ENCODE results near the gene BRD7. TPM values are rescaled to one million over a fixed set of nuclear protein-coding genes. Genes with fewer than 3 reads are reported as not detected.
A peak's percentile ranks its signal among the peaks of the same experiment; 100 is the strongest.

The BRD7 gene
- total RNA-seq, 2 donors from 2014 or later, result 21.8 to 32.6 TPM

DNA sequence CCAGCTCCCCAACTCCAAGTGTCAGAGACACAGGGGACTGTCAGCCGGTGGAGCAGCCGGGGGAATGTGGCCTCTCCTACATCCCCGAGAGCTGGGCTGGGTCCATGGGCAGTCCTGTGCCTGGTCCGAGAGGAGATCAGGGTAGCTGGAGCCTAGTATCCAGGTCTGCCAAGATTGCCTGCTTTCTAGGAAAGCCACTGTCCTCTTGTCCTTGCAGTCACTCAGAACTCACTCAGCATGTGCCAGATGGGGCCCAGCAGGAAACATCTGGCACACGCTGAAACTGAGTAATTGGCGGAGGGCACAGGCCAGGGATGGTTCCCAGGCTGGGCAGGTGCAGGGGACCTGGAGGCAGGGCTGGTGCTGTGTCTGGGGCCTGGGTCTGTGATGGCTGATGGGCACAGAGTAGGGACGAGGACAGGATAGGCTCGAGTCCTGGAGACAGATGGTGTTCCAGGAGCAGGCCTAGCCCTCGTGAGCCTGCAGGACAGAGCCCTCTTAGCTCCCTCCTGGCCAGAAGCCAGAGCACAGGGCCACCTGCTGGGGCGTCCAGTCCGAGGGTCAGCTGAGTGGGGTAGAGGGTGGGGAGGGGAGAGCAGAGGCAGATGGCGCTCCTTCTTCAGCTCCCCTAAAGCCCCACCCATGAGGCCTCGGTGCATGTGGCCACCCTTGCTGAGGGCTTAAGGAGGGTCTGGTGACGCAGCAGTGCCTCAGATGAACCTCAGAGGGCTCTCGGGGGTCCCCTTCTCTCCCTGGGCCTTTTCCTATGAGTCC lies 71.3 kb downstream of the BRD7 start:
- 78 to 84% methylated on average over 13 to 14 of the region's 15 CpGs for whole genome bisulfite sequencing, 2 donors
- intact Hi-C loops (cut with DNase I), result no loop called here
- Histone ChIP-seq H3K27me3 (no peaks in the 10 kb centered on the region), H3K4me3 (no peak overlapping the region), H3K27ac (no peak overlapping the region), H3K4me1 (no peaks in the 10 kb centered on the region), H3K9me3 (no peaks in the 10 kb centered on the region), H3K36me3 (replicated peaks in 1 of 2; ENCODE audit: insufficient read depth in 1 of 2, low read depth in 2 of 2) (no peaks in the 10 kb centered on the region)
- ATAC-seq (no peak), DNase-seq (peak in 1 of 4 donors; percentile 4)
- TF ChIP-seq POLR2A (IDR thresholded peaks at IDR 0.05), result no peak
- TF ChIP-seq, protein P1, sequence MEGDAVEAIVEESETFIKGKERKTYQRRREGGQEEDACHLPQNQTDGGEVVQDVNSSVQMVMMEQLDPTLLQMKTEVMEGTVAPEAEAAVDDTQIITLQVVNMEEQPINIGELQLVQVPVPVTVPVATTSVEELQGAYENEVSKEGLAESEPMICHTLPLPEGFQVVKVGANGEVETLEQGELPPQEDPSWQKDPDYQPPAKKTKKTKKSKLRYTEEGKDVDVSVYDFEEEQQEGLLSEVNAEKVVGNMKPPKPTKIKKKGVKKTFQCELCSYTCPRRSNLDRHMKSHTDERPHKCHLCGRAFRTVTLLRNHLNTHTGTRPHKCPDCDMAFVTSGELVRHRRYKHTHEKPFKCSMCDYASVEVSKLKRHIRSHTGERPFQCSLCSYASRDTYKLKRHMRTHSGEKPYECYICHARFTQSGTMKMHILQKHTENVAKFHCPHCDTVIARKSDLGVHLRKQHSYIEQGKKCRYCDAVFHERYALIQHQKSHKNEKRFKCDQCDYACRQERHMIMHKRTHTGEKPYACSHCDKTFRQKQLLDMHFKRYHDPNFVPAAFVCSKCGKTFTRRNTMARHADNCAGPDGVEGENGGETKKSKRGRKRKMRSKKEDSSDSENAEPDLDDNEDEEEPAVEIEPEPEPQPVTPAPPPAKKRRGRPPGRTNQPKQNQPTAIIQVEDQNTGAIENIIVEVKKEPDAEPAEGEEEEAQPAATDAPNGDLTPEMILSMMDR (IDR thresholded peaks at IDR 0.05), result no peak

DNA sequence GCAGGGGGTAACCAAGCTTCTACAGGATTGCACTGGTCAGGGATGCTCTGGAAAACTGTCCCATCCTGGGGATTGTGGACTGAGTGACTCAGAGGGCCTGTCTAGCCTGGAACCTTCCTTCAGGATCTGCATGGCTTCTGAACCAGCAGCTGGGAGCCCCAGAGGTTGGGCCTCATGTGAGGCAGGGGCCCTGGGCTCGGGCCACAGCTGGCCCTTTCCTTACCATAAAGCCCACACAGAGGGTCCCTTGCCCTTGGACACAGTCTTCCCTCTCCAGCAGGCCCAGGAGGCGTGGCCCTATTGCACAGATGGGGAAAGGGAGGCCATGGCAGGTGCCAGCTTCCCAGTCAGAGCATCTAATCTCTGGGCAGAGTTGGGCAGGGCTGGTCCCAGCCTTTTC lies 72.0 kb downstream of the BRD7 start:
- no peaks in the 10 kb centered on the region for H3K4me1 ChIP-seq
- no peak overlapping the region for H3K27ac ChIP-seq
- no peak for ATAC-seq
- no peaks in the 10 kb centered on the region for H3K9me3 ChIP-seq
- no peaks in the 10 kb centered on the region for H3K36me3 ChIP-seq (replicated peaks in 1 of 2; ENCODE audit: insufficient read depth in 1 of 2, low read depth in 2 of 2)
- intact Hi-C loops (cut with DNase I), result no loop called here
- WGBS, 2 donors, result 96 to 100% methylated on average over 1 to 2 of the region's 2 CpGs
- no peaks in the 10 kb centered on the region for H3K27me3 ChIP-seq
- DNase-seq, result no peak
- no peak for TF ChIP-seq POLR2A (IDR thresholded peaks at IDR 0.05)
- TF ChIP-seq, protein P1 (IDR thresholded peaks at IDR 0.05), result no peak
- no peak overlapping the region for H3K4me3 ChIP-seq

DNA sequence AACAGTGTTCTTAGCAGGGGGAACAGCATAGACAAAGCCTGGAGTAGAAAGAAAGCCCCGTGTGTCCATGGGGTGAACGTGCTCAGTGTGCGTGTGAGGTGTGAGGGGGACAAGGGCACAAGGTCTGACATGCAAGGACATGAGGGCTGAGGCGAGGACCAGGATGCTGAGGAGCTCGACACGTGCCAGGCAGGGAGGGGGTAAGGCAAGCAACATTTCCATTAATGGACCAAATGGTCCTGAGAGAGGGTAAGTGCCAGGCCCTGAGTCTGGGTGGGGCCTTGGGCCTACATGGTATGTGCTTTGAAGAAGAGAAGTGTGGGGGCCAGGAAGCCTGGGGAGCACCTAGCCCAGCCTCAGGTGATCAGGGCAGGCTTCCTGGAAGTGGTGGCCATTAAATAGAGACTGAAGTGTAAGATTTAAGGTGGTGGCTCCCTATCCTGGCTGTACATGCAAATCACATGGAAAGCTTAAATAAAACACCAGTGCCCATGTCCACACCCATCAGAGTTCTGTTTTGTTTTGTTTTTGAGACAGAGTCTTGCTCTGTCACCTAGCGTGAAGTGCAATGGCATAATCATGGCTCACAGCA lies 73.2 kb downstream of the BRD7 start:
- H3K4me1 ChIP-seq, result no peaks in the 10 kb centered on the region
- TF ChIP-seq, protein P1 (IDR thresholded peaks at IDR 0.05), result no peak
- no peak for TF ChIP-seq POLR2A (IDR thresholded peaks at IDR 0.05)
- intact Hi-C loops (cut with DNase I), result no loop called here
- H3K27me3 ChIP-seq, result no peaks in the 10 kb centered on the region
- H3K27ac ChIP-seq, result no peak overlapping the region
- H3K9me3 ChIP-seq, result no peaks in the 10 kb centered on the region
- no peaks in the 10 kb centered on the region for H3K36me3 ChIP-seq (replicated peaks in 1 of 2; ENCODE audit: insufficient read depth in 1 of 2, low read depth in 2 of 2)
- ATAC-seq (no peak), DNase-seq (no peak)
- 93 to 95% methylated on average over 7 of the region's 7 CpGs for WGBS, 2 donors
- H3K4me3 ChIP-seq, result no peak overlapping the region

DNA sequence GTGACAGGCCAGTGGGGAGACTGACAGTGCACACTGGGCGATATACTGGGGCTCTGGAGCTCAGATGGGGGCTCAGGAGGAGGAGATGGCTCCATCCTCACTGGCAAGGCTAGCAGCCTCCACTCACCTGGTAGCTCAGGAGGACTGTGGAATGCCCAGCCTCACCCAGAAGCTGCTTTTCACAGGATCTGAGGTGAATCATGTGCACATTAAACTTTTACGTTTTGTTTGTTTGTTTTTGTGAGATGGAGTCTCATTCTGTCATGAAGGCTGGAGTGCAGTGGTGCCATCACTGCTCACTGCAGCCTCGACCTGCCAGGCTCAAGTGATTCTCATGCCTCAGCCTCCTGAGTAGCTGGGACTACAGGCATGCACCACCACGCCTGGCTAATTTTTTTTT lies 73.8 kb downstream of the BRD7 start:
- Histone ChIP-seq H3K27ac (no peak overlapping the region), H3K9me3 (no peaks in the 10 kb centered on the region), H3K27me3 (no peaks in the 10 kb centered on the region), H3K36me3 (replicated peaks in 1 of 2; ENCODE audit: insufficient read depth in 1 of 2, low read depth in 2 of 2) (no peaks in the 10 kb centered on the region), H3K4me3 (no peak overlapping the region), H3K4me1 (no peaks in the 10 kb centered on the region)
- ATAC-seq, result no peak
- 79 to 80% methylated on average over 4 of the region's 4 CpGs for WGBS, 2 donors
- TF ChIP-seq, protein P1 (IDR thresholded peaks at IDR 0.05), result no peak
- TF ChIP-seq POLR2A (IDR thresholded peaks at IDR 0.05), result no peak
- intact Hi-C loops (cut with DNase I), result no loop called here
- no peak for DNase-seq
